Osteocyte (in vitro differentiated cells): ENCODE measurements around the gene FCHSD2. TPM values are rescaled to one million over a fixed set of nuclear protein-coding genes. Genes with fewer than 3 reads are reported as not detected.
"Not testable (repeated sequence)": the region's sequence is repeated elsewhere in the genome, so short reads cannot be mapped to it uniquely, and the experiment has no call there.

ENCODE experiments used
- DNase-seq: peaks from one replicate; pipeline ENCODE4 v3.0.0; 2021; ENCODE audit warnings: mixed read lengths; ENCODE audit not compliant: unreplicated experiment; ENCODE audit errors: extremely low spot score
- H3K27ac Mint-ChIP-seq: one replicate; pipeline ENCODE4 v1.8.0; 2021; ENCODE audit warnings: mild to moderate bottlenecking, mixed read lengths; ENCODE audit not compliant: unreplicated experiment
- H3K27me3 Mint-ChIP-seq: one replicate; pipeline ENCODE4 v1.8.0; 2021; ENCODE audit warnings: mixed read lengths; ENCODE audit not compliant: unreplicated experiment
- H3K36me3 Mint-ChIP-seq: one replicate; pipeline ENCODE4 v1.8.0; 2021; ENCODE audit warnings: mixed read lengths; ENCODE audit not compliant: unreplicated experiment
- H3K4me1 Mint-ChIP-seq: one replicate; pipeline ENCODE4 v1.8.0; 2021; ENCODE audit warnings: mixed read lengths; ENCODE audit not compliant: unreplicated experiment
- H3K4me3 Mint-ChIP-seq: one replicate; pipeline ENCODE4 v1.8.0; 2021; ENCODE audit warnings: mild to moderate bottlenecking, moderate library complexity, mixed read lengths; ENCODE audit not compliant: unreplicated experiment
- H3K9me3 Mint-ChIP-seq: one replicate; pipeline ENCODE4 v1.8.0; 2021; ENCODE audit warnings: mixed read lengths; ENCODE audit not compliant: unreplicated experiment
- CTCF ChIP-seq: fragments of 200-600 bp; sonication (generic); IDR thresholded peaks from 2 replicates; pipeline ENCODE4 v1.5.0; 2021; ENCODE audit warnings: antibody characterized with exemption, mild to moderate bottlenecking, moderate library complexity
- total RNA-seq: library from RNA; stranded (reverse); gene quantifications from 2 replicates; pipeline ENCODE4 v1.2.1, GENCODE V29; 2021

Gene FCHSD2
- total RNA-seq, 1 donor from 2014 or later: 39.4 TPM

GRCh38 chr11:73124800-73125199 is 17.3 kb downstream of the FCHSD2 start:
- Mint-ChIP-seq H3K27me3 (no peaks in the 10 kb centered on the region), H3K36me3 (peaks cover 19% of the 10 kb centered on the region), H3K27ac (no peak overlapping the region), H3K4me3 (no peak overlapping the region), H3K4me1 (peaks cover 13% of the 10 kb centered on the region), H3K9me3 (peaks cover 4% of the 10 kb centered on the region)
- DNase-seq: no peak
- no peak for TF ChIP-seq CTCF

GRCh38 chr11:73123892-73124291 is 18.2 kb downstream of the FCHSD2 start:
- not testable (repeated sequence) for DNase-seq, H3K27me3 Mint-ChIP-seq, H3K4me3 Mint-ChIP-seq, H3K9me3 Mint-ChIP-seq, H3K27ac Mint-ChIP-seq
- Mint-ChIP-seq H3K4me1 (peaks cover 13% of the 10 kb centered on the region), H3K36me3 (peaks cover 20% of the 10 kb centered on the region)

- Mint-ChIP-seq H3K4me3 (no peak overlapping the region), H3K27ac (no peak overlapping the region), H3K27me3 (no peaks in the 10 kb centered on the region), H3K36me3 (peaks cover 13% of the 10 kb centered on the region), H3K4me1 (peaks cover 13% of the 10 kb centered on the region), H3K9me3 (peaks cover 4% of the 10 kb centered on the region)
- no peak for DNase-seq
- no peak for TF ChIP-seq CTCF
Measured at GRCh38 chr11:73121692-73122091, 20.4 kb downstream of the FCHSD2 start.

- TF ChIP-seq CTCF: no peak
- peaks cover 12% of the 10 kb centered on the region for H3K4me1 Mint-ChIP-seq
- no peaks in the 10 kb centered on the region for H3K27me3 Mint-ChIP-seq
- H3K36me3 Mint-ChIP-seq: peaks cover 12% of the 10 kb centered on the region
- DNase-seq: no peak
- H3K9me3 Mint-ChIP-seq: peaks cover 3% of the 10 kb centered on the region
- no peak overlapping the region for H3K4me3 Mint-ChIP-seq
- H3K27ac Mint-ChIP-seq: no peak overlapping the region
Measured at GRCh38 chr11:73117071-73117470, 25.0 kb downstream of the FCHSD2 start.

GRCh38 chr11:73116636-73117035 is 25.5 kb downstream of the FCHSD2 start:
- DNase-seq: no peak
- no peak for TF ChIP-seq CTCF
- Mint-ChIP-seq H3K27me3 (no peaks in the 10 kb centered on the region), H3K4me3 (no peak overlapping the region), H3K27ac (no peak overlapping the region), H3K9me3 (peaks cover 4% of the 10 kb centered on the region), H3K4me1 (peaks cover 11% of the 10 kb centered on the region), H3K36me3 (peaks cover 12% of the 10 kb centered on the region)

GRCh38 chr11:73114835-73115220 is 27.3 kb downstream of the FCHSD2 start:
- H3K9me3 Mint-ChIP-seq: peaks cover 18% of the 10 kb centered on the region
- no peak for DNase-seq
- TF ChIP-seq CTCF: no peak
- no peaks in the 10 kb centered on the region for H3K27me3 Mint-ChIP-seq
- no peaks in the 10 kb centered on the region for H3K4me1 Mint-ChIP-seq
- no peak overlapping the region for H3K27ac Mint-ChIP-seq
- peaks cover 22% of the 10 kb centered on the region for H3K36me3 Mint-ChIP-seq
- H3K4me3 Mint-ChIP-seq: no peak overlapping the region
